Measurements from ENCODE around the gene TSC22D1.
"Not testable (repeated sequence)": the region's sequence is repeated elsewhere in the genome, so short reads cannot be mapped to it uniquely, and the experiment has no call there.

TSC22D1 gene

GRCh38 chr13:44575741-44576350, at the start of gene TSC22D1:
TSS of gene TSC22D1 (minus strand) at chr13:44576330. CDS start at chr13:44576074, 256 bp downstream.
- peak; percentile 60 for DNase-seq

GRCh38 chr13:44622708-44623107, 46.6 kb upstream of the TSC22D1 start:
- no peak for DNase-seq

- no peak for DNase-seq
Measured at GRCh38 chr13:44622261-44622660, 46.1 kb upstream of the TSC22D1 start.

- no peak for DNase-seq
Measured at GRCh38 chr13:44620057-44620456, 43.9 kb upstream of the TSC22D1 start.

- no peak for DNase-seq
Measured at GRCh38 chr13:44619651-44620050, 43.5 kb upstream of the TSC22D1 start.

- no peak for DNase-seq
Measured at GRCh38 chr13:44618326-44618725, 42.2 kb upstream of the TSC22D1 start.

GRCh38 chr13:44617648-44618047, 41.5 kb upstream of the TSC22D1 start:
- no peak for DNase-seq

- no peak for DNase-seq
Measured at GRCh38 chr13:44609137-44609536, 33.0 kb upstream of the TSC22D1 start.

- no peak for DNase-seq
Measured at GRCh38 chr13:44605721-44606120, 29.6 kb upstream of the TSC22D1 start.

- DNase-seq = no peak
Measured at GRCh38 chr13:44605275-44605674, 29.1 kb upstream of the TSC22D1 start.

- no peak for DNase-seq
Measured at GRCh38 chr13:44601586-44601985, 25.5 kb upstream of the TSC22D1 start.

- not testable (repeated sequence) for DNase-seq
Measured at GRCh38 chr13:44593861-44594592, 17.9 kb upstream of the TSC22D1 start.

- DNase-seq = no peak
Measured at GRCh38 chr13:44592216-44592847, 16.2 kb upstream of the TSC22D1 start.

GRCh38 chr13:44591316-44591715, 15.2 kb upstream of the TSC22D1 start:
- no peak for DNase-seq

GRCh38 chr13:44583137-44583536, 7.0 kb upstream of the TSC22D1 start:
- DNase-seq = no peak

- no peak for DNase-seq
Measured at GRCh38 chr13:44578067-44578400, 1.9 kb upstream of the TSC22D1 start.

GRCh38 chr13:44577236-44578066, 1.3 kb upstream of the TSC22D1 start:
- peak; percentile 99 for DNase-seq

GRCh38 chr13:44576351-44577235, 463 bp upstream of the TSC22D1 start:
- peak; percentile 57 for DNase-seq

- DNase-seq = no peak
Measured at GRCh38 chr13:44575035-44575434, 1.1 kb downstream of the TSC22D1 start.

- no peak for DNase-seq
Measured at GRCh38 chr13:44574466-44574855, 1.7 kb downstream of the TSC22D1 start.

GRCh38 chr13:44573790-44574465, 2.2 kb downstream of the TSC22D1 start:
- DNase-seq = no peak

GRCh38 chr13:44573071-44573470, 3.1 kb downstream of the TSC22D1 start:
- DNase-seq = no peak
